ENCODE measurements around the gene KSR2.

The KSR2 gene

GRCh38 chr12:117689857-117690256, 278.9 kb downstream of the KSR2 start:
- DNase-seq (ENCODE audit: low read depth) = no peak

- no peak for DNase-seq (ENCODE audit: low read depth)
These were observed 280.3 kb downstream of the KSR2 start for GRCh38 chr12:117688446-117688845.

- DNase-seq (ENCODE audit: low read depth) = peak; percentile 78
These were observed 281.8 kb downstream of the KSR2 start for GRCh38 chr12:117686911-117687377.

- no peak for DNase-seq (ENCODE audit: low read depth)
These were observed 282.6 kb downstream of the KSR2 start for GRCh38 chr12:117686210-117686609.

GRCh38 chr12:117685110-117685926, 283.5 kb downstream of the KSR2 start:
- DNase-seq (ENCODE audit: low read depth) = peak; percentile 93

- DNase-seq (ENCODE audit: low read depth) = no peak
These were observed 284.3 kb downstream of the KSR2 start for GRCh38 chr12:117684471-117684870.

- peak; percentile 18 for DNase-seq (ENCODE audit: low read depth)
These were observed 288.5 kb downstream of the KSR2 start for GRCh38 chr12:117680312-117680711.

GRCh38 chr12:117679776-117680175, 289.0 kb downstream of the KSR2 start:
- DNase-seq (ENCODE audit: low read depth) = peak; percentile 21

GRCh38 chr12:117674763-117675162, 294.0 kb downstream of the KSR2 start:
- DNase-seq (ENCODE audit: low read depth) = no peak

- DNase-seq (ENCODE audit: low read depth) = no peak
These were observed 294.5 kb downstream of the KSR2 start for GRCh38 chr12:117674313-117674712.

- no peak for DNase-seq (ENCODE audit: low read depth)
These were observed 297.1 kb downstream of the KSR2 start for GRCh38 chr12:117671734-117672133.

GRCh38 chr12:117664169-117664568, 304.6 kb downstream of the KSR2 start:
- no peak for DNase-seq (ENCODE audit: low read depth)

GRCh38 chr12:117662620-117663395, 306.0 kb downstream of the KSR2 start:
- DNase-seq (ENCODE audit: low read depth) = no peak

GRCh38 chr12:117662220-117662619, 306.6 kb downstream of the KSR2 start:
- no peak for DNase-seq (ENCODE audit: low read depth)

- DNase-seq (ENCODE audit: low read depth) = no peak
These were observed 307.3 kb downstream of the KSR2 start for GRCh38 chr12:117661471-117661870.

- DNase-seq (ENCODE audit: low read depth) = no peak
These were observed 307.9 kb downstream of the KSR2 start for GRCh38 chr12:117660896-117661295.

GRCh38 chr12:117658226-117658625, 310.6 kb downstream of the KSR2 start:
- no peak for DNase-seq (ENCODE audit: low read depth)

GRCh38 chr12:117649796-117650195, 319.0 kb downstream of the KSR2 start:
- DNase-seq (ENCODE audit: low read depth) = no peak

- no peak for DNase-seq (ENCODE audit: low read depth)
These were observed 322.3 kb downstream of the KSR2 start for GRCh38 chr12:117646520-117646919.

GRCh38 chr12:117645473-117645872, 323.3 kb downstream of the KSR2 start:
- no peak for DNase-seq (ENCODE audit: low read depth)

- DNase-seq (ENCODE audit: low read depth) = no peak
These were observed 324.8 kb downstream of the KSR2 start for GRCh38 chr12:117643971-117644370.

- DNase-seq (ENCODE audit: low read depth) = no peak
These were observed 326.9 kb downstream of the KSR2 start for GRCh38 chr12:117641885-117642284.

GRCh38 chr12:117640511-117640910, 328.3 kb downstream of the KSR2 start:
- no peak for DNase-seq (ENCODE audit: low read depth)

Data from GM04503 (cell line).